OCI-LY7 (cell line): ENCODE results near the gene HLF.

Experiments used
- CTCF ChIP-seq: fragments of 200-600 bp; sonication (generic); conservative IDR thresholded peaks from 2 replicates; pipeline ENCODE4 v1.5.1; 2014; ENCODE audit warnings: mild to moderate bottlenecking, antibody characterized with exemption, low read length, moderate library complexity, mixed read lengths
- EZH2phosphoT487 ChIP-seq: fragments of 200-600 bp; sonication (generic); IDR thresholded peaks from 2 replicates; pipeline ENCODE4 v1.6.1; 2018; ENCODE audit warnings: low read depth, borderline replicate concordance, mild to moderate bottlenecking, mixed run types, antibody characterized with exemption, low read length, moderate library complexity, mixed read lengths

- TF ChIP-seq CTCF: no peak
- no peak for TF ChIP-seq EZH2phosphoT487
Observed at GRCh38 chr17:55299162-55299838, 34.5 kb downstream of the HLF start.
